ENCODE measurements around the gene PHACTR2. TPM values are rescaled to one million over a fixed set of nuclear protein-coding genes. Genes with fewer than 3 reads are reported as not detected.

Gene PHACTR2
- total RNA-seq, 1 experiment from 2014 or later: 27.6 TPM

GRCh38 chr6:143740213-143740612 lies 62.4 kb downstream of the PHACTR2 start:
- no peak for DNase-seq (ENCODE audit: low read depth, low spot score)
- Histone ChIP-seq H3K4me1 (ENCODE audit: control insufficient read depth in 1 of 2, insufficient read depth in 2 of 2, low read length in 2 of 2) (peaks cover 15 to 16% of the 10 kb centered on the region in 2 experiments), H3K4me2 (ENCODE audit: low read length) (no peak overlapping the region), H3K9me3 (ENCODE audit: control insufficient read depth in 1 of 2, insufficient read depth in 1 of 2, low read depth in 1 of 2, low read length in 2 of 2) (no peaks in the 10 kb centered on the region), H4K20me1 (ENCODE audit: insufficient read depth) (peaks cover 5% of the 10 kb centered on the region; the same call in 1 of the 2 replicates), H2AFZ (ENCODE audit: low read depth, low read length, poor library complexity, severe bottlenecking) (no peak overlapping the region), H3K9ac (ENCODE audit: low read length) (no peak overlapping the region), H3K27me3 (ENCODE audit: insufficient read depth, low read length) (no peaks in the 10 kb centered on the region), H3K27ac (ENCODE audit: low read depth, low read length) (no peak overlapping the region), H3K79me2 (ENCODE audit: insufficient read depth, low read length) (no peaks in the 10 kb centered on the region), H3K9me2 (ENCODE audit: insufficient read depth) (no peaks in the 10 kb centered on the region), H3K36me3 (ENCODE audit: control insufficient read depth in 1 of 2, insufficient read depth in 2 of 2, low read length in 2 of 2) (no peaks in the 10 kb centered on the region), H3K4me3 (replicated peaks in 1 of 2; ENCODE audit: low read depth in 1 of 2, low read length in 2 of 2) (no peak overlapping the region)
- CTCF ChIA-PET: no interaction called here
- intact Hi-C loops (cut with micrococcal nuclease): no loop called here
- no peak for ATAC-seq
- RAD21 ChIA-PET (ENCODE audit: low non-redundant PET in 1 of 2, low total read pairs in 2 of 2, uncharacterized antibody in 2 of 2, unreplicated experiment in 2 of 2): no interaction called here
- BruUV-seq (replicated peaks): no TSS peak
- POLR2A ChIA-PET: no interaction called here
- TF ChIP-seq, protein P1, sequence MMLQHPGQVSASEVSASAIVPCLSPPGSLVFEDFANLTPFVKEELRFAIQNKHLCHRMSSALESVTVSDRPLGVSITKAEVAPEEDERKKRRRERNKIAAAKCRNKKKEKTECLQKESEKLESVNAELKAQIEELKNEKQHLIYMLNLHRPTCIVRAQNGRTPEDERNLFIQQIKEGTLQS (IDR thresholded peaks at IDR 0.05): no peak
- TF ChIP-seq RAD21 (IDR thresholded peaks at IDR 0.05; ENCODE audit: low read depth) (no peak), YY1 (IDR thresholded peaks at IDR 0.05; ENCODE audit: extremely low read depth, insufficient replicate concordance, low read depth, low read length) (no peak), ZNF274 (IDR thresholded peaks at IDR 0.05; ENCODE audit: low read depth, low read length) (no peak), MAX (IDR thresholded peaks at IDR 0.05) (no peak), JUND (IDR thresholded peaks at IDR 0.05) (no peak), TCF7L2 (IDR thresholded peaks at IDR 0.05; ENCODE audit: borderline replicate concordance, extremely low read depth, insufficient read depth, insufficient read length) (no peak), SP1 (IDR thresholded peaks at IDR 0.05; ENCODE audit: low read depth) (no peak), EZH2 (IDR thresholded peaks at IDR 0.05) (no peak), POLR2AphosphoS5 (IDR thresholded peaks at IDR 0.05; ENCODE audit: low read depth, low read length) (no peak), CBX3 (IDR thresholded peaks at IDR 0.05; ENCODE audit: low read depth) (no peak), SIN3A (IDR thresholded peaks at IDR 0.05; ENCODE audit: low read depth) (no peak)
- TF ChIP-seq, protein P2, sequence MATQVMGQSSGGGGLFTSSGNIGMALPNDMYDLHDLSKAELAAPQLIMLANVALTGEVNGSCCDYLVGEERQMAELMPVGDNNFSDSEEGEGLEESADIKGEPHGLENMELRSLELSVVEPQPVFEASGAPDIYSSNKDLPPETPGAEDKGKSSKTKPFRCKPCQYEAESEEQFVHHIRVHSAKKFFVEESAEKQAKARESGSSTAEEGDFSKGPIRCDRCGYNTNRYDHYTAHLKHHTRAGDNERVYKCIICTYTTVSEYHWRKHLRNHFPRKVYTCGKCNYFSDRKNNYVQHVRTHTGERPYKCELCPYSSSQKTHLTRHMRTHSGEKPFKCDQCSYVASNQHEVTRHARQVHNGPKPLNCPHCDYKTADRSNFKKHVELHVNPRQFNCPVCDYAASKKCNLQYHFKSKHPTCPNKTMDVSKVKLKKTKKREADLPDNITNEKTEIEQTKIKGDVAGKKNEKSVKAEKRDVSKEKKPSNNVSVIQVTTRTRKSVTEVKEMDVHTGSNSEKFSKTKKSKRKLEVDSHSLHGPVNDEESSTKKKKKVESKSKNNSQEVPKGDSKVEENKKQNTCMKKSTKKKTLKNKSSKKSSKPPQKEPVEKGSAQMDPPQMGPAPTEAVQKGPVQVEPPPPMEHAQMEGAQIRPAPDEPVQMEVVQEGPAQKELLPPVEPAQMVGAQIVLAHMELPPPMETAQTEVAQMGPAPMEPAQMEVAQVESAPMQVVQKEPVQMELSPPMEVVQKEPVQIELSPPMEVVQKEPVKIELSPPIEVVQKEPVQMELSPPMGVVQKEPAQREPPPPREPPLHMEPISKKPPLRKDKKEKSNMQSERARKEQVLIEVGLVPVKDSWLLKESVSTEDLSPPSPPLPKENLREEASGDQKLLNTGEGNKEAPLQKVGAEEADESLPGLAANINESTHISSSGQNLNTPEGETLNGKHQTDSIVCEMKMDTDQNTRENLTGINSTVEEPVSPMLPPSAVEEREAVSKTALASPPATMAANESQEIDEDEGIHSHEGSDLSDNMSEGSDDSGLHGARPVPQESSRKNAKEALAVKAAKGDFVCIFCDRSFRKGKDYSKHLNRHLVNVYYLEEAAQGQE (IDR thresholded peaks at IDR 0.05; ENCODE audit: low read depth): no peak
- TF ChIP-seq, protein P3, sequence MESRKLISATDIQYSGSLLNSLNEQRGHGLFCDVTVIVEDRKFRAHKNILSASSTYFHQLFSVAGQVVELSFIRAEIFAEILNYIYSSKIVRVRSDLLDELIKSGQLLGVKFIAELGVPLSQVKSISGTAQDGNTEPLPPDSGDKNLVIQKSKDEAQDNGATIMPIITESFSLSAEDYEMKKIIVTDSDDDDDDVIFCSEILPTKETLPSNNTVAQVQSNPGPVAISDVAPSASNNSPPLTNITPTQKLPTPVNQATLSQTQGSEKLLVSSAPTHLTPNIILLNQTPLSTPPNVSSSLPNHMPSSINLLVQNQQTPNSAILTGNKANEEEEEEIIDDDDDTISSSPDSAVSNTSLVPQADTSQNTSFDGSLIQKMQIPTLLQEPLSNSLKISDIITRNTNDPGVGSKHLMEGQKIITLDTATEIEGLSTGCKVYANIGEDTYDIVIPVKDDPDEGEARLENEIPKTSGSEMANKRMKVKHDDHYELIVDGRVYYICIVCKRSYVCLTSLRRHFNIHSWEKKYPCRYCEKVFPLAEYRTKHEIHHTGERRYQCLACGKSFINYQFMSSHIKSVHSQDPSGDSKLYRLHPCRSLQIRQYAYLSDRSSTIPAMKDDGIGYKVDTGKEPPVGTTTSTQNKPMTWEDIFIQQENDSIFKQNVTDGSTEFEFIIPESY (IDR thresholded peaks at IDR 0.05; ENCODE audit: extremely low read depth, insufficient replicate concordance, low read length): no peak
- TF ChIP-seq, protein P4, sequence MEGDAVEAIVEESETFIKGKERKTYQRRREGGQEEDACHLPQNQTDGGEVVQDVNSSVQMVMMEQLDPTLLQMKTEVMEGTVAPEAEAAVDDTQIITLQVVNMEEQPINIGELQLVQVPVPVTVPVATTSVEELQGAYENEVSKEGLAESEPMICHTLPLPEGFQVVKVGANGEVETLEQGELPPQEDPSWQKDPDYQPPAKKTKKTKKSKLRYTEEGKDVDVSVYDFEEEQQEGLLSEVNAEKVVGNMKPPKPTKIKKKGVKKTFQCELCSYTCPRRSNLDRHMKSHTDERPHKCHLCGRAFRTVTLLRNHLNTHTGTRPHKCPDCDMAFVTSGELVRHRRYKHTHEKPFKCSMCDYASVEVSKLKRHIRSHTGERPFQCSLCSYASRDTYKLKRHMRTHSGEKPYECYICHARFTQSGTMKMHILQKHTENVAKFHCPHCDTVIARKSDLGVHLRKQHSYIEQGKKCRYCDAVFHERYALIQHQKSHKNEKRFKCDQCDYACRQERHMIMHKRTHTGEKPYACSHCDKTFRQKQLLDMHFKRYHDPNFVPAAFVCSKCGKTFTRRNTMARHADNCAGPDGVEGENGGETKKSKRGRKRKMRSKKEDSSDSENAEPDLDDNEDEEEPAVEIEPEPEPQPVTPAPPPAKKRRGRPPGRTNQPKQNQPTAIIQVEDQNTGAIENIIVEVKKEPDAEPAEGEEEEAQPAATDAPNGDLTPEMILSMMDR (IDR thresholded peaks at IDR 0.05 in 2 of 3, conservative IDR thresholded peaks at IDR 0.05 in 1 of 3; ENCODE audit: borderline replicate concordance in 1 of 3, insufficient read depth in 1 of 3, low read depth in 2 of 3, low read length in 2 of 3): no peak
